NCI-H187 treated with DMSO at 0.1 percent for 48 hours (cell line): Measurements from ENCODE around the gene NUP43.
"Not testable (repeated sequence)": the region's sequence is repeated elsewhere in the genome, so short reads cannot be mapped to it uniquely, and the experiment has no call there.

Experiments used
- DNase-seq: peaks from one replicate; lab custom pipeline; 2025; lab: John Stamatoyannopoulos, UW

The NUP43 gene

DNA sequence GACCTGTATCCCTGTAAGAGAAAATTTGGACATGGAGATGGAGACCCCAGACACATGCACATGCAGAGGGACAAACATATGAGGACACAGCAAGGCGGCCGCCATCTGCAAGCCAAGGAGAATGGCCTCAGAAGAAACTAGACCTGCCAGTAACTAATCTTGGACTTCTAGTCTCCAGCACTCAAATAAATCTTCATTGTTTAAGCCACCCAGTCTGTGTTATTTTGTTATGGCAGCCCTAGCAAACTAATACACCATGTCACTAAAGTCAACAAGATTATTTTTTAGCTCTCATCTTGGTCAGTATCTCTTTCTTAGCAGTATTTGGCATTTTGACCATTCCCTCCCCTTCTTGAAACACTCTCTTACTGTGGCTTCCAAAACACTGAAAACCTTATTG, 55.1 kb downstream of the NUP43 start:
- DNase-seq: no peak

DNA sequence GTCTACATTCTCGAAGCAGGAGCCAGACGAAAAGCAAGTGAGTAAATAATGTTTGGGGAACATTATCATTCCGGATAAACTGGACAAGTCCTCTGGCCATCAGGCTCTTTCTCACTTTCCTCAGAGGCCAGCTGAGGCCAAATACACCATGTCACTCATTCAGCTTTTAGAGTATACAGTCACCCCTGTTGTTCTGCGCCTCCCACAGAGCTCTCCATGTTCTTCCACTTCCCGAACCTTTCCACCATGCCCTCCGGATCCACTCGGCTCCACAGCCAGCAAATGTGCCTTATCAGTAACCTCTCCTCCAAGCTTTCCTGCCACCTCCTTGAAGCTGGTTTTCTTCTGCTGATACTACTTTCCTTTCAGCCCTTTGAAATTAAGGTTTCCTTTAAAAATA, 60.1 kb downstream of the NUP43 start:
- no peak for DNase-seq

DNA sequence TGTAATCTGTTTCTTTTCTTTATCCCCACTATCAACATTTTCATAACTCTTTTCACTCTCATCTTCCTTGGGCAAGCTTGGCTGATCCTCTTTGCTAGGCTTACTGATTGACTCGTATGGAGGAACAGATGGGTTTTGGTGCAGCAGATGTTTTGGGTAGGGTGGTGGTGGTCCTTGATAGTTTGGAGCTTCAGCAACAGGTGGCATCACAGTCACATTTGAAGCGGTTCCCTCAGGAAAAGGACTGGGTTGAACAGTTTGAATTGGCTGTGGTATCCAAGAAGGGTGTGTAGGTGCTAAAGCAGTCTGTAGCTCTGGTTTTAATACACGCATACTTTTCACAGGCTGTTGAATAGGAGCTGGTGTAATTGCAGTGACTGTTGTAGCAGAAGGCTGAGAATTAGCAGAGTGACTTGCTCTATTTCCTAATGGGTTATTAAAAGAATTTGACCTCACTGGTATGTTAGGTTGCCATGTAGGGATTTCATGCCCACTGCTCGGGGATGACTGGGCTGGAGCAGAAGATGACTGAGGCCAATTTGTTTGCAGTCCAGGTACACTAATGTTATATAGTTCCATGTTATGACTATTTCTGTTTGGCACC, 63.0 kb downstream of the NUP43 start:
- no peak for DNase-seq

DNA sequence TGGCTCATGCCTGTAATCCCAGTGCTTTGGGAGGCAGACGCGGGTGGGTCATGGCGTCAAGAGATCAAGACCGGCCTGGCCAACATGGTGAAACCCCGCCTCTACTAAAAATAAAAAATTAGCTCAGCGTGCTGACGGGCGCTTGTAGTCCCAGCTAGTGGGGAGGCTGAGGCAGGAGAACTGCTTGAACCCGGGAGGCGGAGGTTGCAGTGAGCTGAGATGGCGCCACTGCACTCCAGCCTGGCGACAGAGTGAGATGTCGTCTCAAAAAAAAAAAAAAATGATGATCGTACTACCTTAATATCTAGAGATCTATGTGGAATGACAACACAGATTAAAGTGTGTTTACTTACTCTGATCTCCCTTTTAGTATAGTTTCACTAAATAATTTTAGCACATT, 64.5 kb downstream of the NUP43 start:
- not testable (repeated sequence) for DNase-seq

DNA sequence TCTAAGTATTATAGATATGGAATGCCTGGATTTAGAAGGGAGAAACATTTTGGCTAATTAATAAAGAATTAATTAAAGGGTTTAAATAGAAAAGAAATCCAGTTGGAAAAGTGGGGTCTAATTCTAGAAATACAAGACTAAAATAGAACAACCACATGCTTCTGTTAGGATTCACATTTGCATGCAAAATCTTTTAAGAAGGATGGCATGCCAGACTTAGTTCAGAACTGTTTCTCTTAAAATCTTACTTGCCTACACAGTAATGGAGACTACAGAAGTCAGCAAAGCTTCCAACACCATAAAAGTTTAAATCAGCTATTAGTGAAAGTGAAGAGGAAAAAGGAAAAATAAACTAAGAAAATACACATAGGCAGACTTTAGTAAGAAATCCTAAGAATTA, 65.1 kb downstream of the NUP43 start:
- no peak for DNase-seq

DNA sequence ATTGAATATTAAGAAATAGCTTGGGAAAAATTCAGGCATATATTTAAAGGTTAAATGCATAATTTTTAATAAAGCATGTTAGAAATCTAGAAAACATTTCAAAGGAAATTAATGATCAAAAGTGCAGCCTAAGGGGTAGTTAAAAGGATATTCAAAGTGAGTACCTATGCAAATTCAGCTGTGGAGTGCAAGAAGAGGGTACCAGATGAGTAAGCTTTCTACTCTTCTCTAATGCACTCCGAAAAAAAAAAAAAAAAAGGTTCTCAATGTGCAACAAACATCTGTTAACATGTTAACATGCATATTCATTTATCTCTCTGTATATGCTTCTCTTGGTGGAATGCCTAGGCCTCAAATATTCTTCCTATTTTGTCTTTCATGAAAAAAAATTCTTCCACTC, 65.8 kb downstream of the NUP43 start:
- no peak for DNase-seq
